Measurements from ENCODE around the gene AFDN.

The AFDN gene

DNA sequence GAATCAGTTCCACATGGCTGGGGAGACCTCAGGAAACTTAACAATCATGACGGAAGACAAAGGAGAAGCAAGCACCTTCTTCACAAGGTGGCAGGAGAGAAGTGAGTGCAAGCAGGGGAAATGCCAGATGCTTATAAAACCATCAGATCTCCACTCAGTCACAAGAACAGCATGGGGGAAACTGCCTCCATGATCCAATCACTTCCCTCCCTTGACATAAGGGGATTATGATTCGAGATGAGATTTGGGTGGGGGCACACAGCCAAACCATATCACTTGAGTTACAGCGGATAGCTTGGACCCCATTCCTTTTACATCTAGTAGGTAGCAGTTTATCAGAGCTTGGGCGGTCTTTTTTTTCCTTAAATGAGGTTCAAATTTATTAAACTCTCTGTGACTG, 19.1 kb downstream of the AFDN start:
- H3K79me2 ChIP-seq (ENCODE audit: insufficient read depth, low read depth): peaks cover 23% of the 10 kb centered on the region; the same call in 1 of the 2 replicates
- H3K4me2 ChIP-seq: no peak overlapping the region
- no peak overlapping the region for H3K4me3 ChIP-seq (IDR thresholded peaks at IDR 0.05; ENCODE audit: insufficient read depth, low read depth, low read length)
- peaks cover 49% of the 10 kb centered on the region for H3K4me1 ChIP-seq (ENCODE audit: low read depth, poor library complexity, severe bottlenecking)
- no peak overlapping the region for H2AFZ ChIP-seq (ENCODE audit: low read depth)
- H3K27ac ChIP-seq: no peak overlapping the region
- no peak overlapping the region for H3K9ac ChIP-seq
- no peaks in the 10 kb centered on the region for H4K20me1 ChIP-seq (ENCODE audit: insufficient read depth)
- no peaks in the 10 kb centered on the region for H3K27me3 ChIP-seq (ENCODE audit: insufficient read depth, low read depth)
- TF ChIP-seq, protein P1, sequence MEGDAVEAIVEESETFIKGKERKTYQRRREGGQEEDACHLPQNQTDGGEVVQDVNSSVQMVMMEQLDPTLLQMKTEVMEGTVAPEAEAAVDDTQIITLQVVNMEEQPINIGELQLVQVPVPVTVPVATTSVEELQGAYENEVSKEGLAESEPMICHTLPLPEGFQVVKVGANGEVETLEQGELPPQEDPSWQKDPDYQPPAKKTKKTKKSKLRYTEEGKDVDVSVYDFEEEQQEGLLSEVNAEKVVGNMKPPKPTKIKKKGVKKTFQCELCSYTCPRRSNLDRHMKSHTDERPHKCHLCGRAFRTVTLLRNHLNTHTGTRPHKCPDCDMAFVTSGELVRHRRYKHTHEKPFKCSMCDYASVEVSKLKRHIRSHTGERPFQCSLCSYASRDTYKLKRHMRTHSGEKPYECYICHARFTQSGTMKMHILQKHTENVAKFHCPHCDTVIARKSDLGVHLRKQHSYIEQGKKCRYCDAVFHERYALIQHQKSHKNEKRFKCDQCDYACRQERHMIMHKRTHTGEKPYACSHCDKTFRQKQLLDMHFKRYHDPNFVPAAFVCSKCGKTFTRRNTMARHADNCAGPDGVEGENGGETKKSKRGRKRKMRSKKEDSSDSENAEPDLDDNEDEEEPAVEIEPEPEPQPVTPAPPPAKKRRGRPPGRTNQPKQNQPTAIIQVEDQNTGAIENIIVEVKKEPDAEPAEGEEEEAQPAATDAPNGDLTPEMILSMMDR (conservative IDR thresholded peaks at IDR 0.05; ENCODE audit: low read depth, low read length): no peak
- no peaks in the 10 kb centered on the region for H3K36me3 ChIP-seq (ENCODE audit: insufficient read depth)

DNA sequence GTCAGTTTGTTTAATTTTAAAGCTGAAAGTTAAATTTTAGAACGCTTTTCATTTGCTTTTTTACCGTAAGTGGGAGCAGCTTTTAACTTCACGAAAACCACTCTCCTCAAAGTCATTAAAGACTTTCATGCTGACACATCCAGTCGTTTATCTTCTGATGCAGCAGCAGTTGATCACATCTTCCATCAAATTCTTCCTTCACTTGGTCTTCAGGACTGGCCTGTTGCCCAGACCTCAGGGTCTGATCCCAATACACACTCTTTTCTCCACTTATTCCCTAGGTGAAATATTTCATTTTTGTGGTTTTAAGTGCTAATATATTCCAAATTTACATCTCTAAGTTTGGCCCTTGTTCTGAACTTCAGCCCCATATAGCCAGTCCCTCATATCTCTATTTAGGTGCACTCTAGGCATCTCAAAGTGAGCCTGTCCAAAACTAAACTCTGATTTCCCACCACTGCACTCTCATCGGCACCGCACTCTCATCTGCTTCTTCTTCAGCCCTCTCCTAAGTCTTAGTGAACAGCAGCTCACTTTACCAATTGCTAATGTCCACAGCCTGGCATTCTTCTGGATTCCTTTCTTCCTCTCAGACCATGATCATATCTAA, 20.4 kb downstream of the AFDN start:
- H3K79me2 ChIP-seq (ENCODE audit: insufficient read depth, low read depth): peaks cover 35% of the 10 kb centered on the region; the same call in 1 of the 2 replicates
- H3K36me3 ChIP-seq (ENCODE audit: insufficient read depth): no peaks in the 10 kb centered on the region
- H3K4me2 ChIP-seq: no peak overlapping the region
- H3K9ac ChIP-seq: no peak overlapping the region
- H3K4me1 ChIP-seq (ENCODE audit: low read depth, poor library complexity, severe bottlenecking): peaks cover 62% of the 10 kb centered on the region
- H3K27me3 ChIP-seq (ENCODE audit: insufficient read depth, low read depth): no peaks in the 10 kb centered on the region
- H2AFZ ChIP-seq (ENCODE audit: low read depth): no peak overlapping the region
- H3K4me3 ChIP-seq (IDR thresholded peaks at IDR 0.05; ENCODE audit: insufficient read depth, low read depth, low read length): no peak overlapping the region
- H4K20me1 ChIP-seq (ENCODE audit: insufficient read depth): no peaks in the 10 kb centered on the region
- TF ChIP-seq, protein P1 (conservative IDR thresholded peaks at IDR 0.05; ENCODE audit: low read depth, low read length): no peak
- H3K27ac ChIP-seq: no peak overlapping the region

DNA sequence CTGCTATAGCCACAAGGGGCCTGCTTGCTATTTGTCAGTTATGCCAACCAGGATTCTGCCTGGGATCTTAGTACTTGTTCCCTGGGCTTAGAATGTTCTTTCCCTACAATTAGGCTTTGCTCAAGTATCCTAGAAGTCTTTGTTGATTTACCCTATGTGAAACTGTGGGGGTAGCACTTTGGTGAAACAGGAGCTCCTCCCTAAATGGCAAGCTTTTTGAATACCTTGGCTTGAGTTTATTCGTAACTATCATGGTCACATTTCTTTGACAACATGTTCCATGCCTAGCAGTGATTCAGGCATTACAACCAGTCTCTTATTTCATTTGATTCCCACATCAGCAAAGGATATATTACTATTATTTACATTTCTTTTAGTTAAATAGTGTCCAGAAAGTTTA, 21.2 kb downstream of the AFDN start:
- H3K4me2 ChIP-seq: 0 out of 2 replicates have a peak overlapping the region, but pooled peaks have one; percentile 18
- peaks cover 41% of the 10 kb centered on the region; the same call in 1 of the 2 replicates for H3K79me2 ChIP-seq (ENCODE audit: insufficient read depth, low read depth)
- no peak overlapping the region for H3K4me3 ChIP-seq (IDR thresholded peaks at IDR 0.05; ENCODE audit: insufficient read depth, low read depth, low read length)
- no peak overlapping the region for H3K9ac ChIP-seq
- H4K20me1 ChIP-seq (ENCODE audit: insufficient read depth): no peaks in the 10 kb centered on the region
- no peaks in the 10 kb centered on the region for H3K27me3 ChIP-seq (ENCODE audit: insufficient read depth, low read depth)
- no peaks in the 10 kb centered on the region for H3K36me3 ChIP-seq (ENCODE audit: insufficient read depth)
- no peak overlapping the region for H2AFZ ChIP-seq (ENCODE audit: low read depth)
- H3K4me1 ChIP-seq (ENCODE audit: low read depth, poor library complexity, severe bottlenecking): peaks cover 65% of the 10 kb centered on the region
- H3K27ac ChIP-seq: no peak overlapping the region
- TF ChIP-seq, protein P1 (conservative IDR thresholded peaks at IDR 0.05; ENCODE audit: low read depth, low read length): no peak

DNA sequence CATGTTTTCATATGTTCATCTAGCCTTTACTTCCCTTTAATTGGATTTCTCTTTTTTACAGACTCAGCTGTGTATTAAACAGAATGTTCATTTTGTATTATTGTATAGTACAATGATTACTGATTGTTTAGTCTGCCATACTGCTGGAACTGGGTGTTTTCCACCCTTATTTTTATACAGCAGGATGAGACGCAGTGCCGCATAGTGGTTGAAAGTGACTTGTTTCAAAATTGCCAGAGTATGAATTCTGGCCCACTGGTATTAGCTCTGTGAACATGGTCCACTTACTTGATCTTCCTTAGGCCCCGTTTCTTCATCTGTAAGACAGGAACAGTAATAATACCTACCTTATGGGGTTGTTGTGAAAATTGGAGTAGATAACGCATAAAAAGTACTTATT, 22.1 kb downstream of the AFDN start:
- Histone ChIP-seq H4K20me1 (ENCODE audit: insufficient read depth) (no peaks in the 10 kb centered on the region), H3K4me1 (ENCODE audit: low read depth, poor library complexity, severe bottlenecking) (peaks cover 64% of the 10 kb centered on the region), H3K27ac (no peak overlapping the region), H3K4me2 (peak overlapping the region; percentile 65; the same call in 1 of the 2 replicates), H3K27me3 (ENCODE audit: insufficient read depth, low read depth) (no peaks in the 10 kb centered on the region), H3K79me2 (ENCODE audit: insufficient read depth, low read depth) (peaks cover 45% of the 10 kb centered on the region; the same call in 1 of the 2 replicates), H3K9ac (no peak overlapping the region), H3K36me3 (ENCODE audit: insufficient read depth) (no peaks in the 10 kb centered on the region), H3K4me3 (IDR thresholded peaks at IDR 0.05; ENCODE audit: insufficient read depth, low read depth, low read length) (no peak overlapping the region), H2AFZ (ENCODE audit: low read depth) (no peak overlapping the region)
- TF ChIP-seq, protein P1 (conservative IDR thresholded peaks at IDR 0.05; ENCODE audit: low read depth, low read length): no peak

All from KMS-11 (cell line).